Panc1 (cell line): ENCODE results near the gene ARHGEF7.

Experiments used
- POLR2AphosphoS5 ChIP-seq: IDR thresholded peaks from 2 replicates; pipeline ENCODE4 v1.6.1; 2012; ENCODE audit warnings: mild to moderate bottlenecking, low read depth, low read length, moderate library complexity
- SIN3A ChIP-seq: IDR thresholded peaks from 2 replicates; pipeline ENCODE4 v1.6.1; 2012; ENCODE audit warnings: low read depth, mild to moderate bottlenecking, low read length, moderate library complexity, borderline replicate concordance; ENCODE audit not compliant: insufficient read depth
- TF ChIP-seq, protein P1 (sequence below): fragments of 450-650 bp; IDR thresholded peaks from 2 replicates; pipeline ENCODE4 v1.5.1; 2017; ENCODE audit warnings: mild to moderate bottlenecking

DNA sequence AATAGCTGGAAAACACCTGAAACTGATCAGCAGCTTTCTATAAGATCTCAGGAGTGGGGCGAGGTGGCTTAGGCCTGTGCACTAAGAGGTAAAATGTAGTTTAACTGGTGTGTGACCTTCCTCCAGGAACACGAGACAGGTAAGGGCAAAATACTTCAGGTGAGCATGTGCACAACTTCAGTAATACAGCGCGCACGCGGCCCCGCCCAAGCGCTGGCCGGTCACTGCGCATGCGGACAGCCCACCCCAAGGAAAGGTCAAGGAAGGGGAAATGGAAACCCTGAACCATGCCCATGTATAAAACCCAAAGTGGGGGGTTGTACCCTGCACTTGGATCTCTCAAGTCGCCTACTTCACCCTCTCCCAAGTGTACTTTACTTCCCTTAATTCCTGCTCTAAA, 49.4 kb upstream of the ARHGEF7 start:
- TF ChIP-seq, protein P1, sequence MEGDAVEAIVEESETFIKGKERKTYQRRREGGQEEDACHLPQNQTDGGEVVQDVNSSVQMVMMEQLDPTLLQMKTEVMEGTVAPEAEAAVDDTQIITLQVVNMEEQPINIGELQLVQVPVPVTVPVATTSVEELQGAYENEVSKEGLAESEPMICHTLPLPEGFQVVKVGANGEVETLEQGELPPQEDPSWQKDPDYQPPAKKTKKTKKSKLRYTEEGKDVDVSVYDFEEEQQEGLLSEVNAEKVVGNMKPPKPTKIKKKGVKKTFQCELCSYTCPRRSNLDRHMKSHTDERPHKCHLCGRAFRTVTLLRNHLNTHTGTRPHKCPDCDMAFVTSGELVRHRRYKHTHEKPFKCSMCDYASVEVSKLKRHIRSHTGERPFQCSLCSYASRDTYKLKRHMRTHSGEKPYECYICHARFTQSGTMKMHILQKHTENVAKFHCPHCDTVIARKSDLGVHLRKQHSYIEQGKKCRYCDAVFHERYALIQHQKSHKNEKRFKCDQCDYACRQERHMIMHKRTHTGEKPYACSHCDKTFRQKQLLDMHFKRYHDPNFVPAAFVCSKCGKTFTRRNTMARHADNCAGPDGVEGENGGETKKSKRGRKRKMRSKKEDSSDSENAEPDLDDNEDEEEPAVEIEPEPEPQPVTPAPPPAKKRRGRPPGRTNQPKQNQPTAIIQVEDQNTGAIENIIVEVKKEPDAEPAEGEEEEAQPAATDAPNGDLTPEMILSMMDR, result no peak
- no peak for TF ChIP-seq POLR2AphosphoS5
- TF ChIP-seq SIN3A, result no peak
